DOHH2 (cell line): ENCODE results near the gene KCP.

ENCODE experiments used
- CTCF ChIP-seq: fragments of 200-600 bp; sonication (generic); IDR thresholded peaks from one replicate; pipeline ENCODE4 v1.5.1; 2014; ENCODE audit warnings: antibody characterized with exemption, mild to moderate bottlenecking, low read depth, low read length; ENCODE audit not compliant: poor library complexity, severe bottlenecking
- EZH2phosphoT487 ChIP-seq: fragments of 200-600 bp; sonication (generic); IDR thresholded peaks from 2 replicates; pipeline ENCODE4 v1.6.1; 2017; ENCODE audit warnings: borderline replicate concordance, mild to moderate bottlenecking, antibody characterized with exemption, low read length, moderate library complexity, mixed read lengths

- TF ChIP-seq CTCF (no peak), EZH2phosphoT487 (no peak)
Measured at GRCh38 chr7:128895320-128895719, 15.2 kb downstream of the KCP start.
